ENCODE results near the gene MCL1. TPM values are rescaled to one million over a fixed set of nuclear protein-coding genes. Genes with fewer than 3 reads are reported as not detected.

MCL1 gene
- total and polyA plus RNA-seq, 2 of the 13 experiments (the other 11 are each of a cell fraction or from before 2014, with no cell fraction given), result 69.5 to 125 TPM

DNA sequence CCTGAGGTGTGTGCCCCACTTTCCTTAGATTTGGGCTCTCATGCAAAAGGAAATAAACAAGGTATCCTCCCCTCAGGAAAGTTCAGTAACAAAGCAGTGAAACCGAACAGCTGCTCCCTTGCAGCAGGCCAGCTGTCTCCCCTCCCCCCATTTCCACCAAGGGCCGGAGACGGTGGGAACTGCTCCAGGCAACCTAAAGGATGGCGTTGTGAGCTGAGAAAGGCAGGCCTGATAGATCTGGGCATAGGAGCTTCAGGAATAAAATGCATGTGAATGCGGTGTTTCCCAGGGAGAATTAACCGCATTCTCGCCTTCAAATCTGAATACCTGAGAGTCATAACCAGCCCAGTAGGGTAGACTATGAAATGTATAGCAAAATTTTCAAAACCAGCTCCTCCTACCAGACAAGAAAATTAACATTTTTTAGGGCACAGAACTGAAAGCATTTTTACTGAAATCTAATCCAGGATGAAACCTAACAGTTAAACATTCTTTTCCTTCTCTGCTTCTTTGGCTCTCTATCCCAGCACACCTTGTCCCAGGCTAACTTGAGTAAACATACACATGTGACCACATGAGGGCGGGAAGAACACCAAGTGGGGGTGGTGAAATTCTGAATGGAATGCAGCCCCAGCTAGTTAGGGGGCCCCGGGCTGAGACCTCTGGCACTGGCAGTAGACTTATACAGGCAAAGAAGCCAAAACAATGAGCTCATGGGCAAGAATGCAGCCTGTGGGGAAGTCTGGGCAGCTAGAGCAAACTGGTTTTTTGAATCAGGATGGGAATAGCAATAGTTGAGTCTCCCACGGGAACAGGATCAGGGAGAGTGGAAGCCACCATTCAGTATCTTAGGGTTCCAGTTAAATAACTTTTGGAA, 11.5 kb downstream of the MCL1 start (continued):
- TF ChIP-seq, protein P1, sequence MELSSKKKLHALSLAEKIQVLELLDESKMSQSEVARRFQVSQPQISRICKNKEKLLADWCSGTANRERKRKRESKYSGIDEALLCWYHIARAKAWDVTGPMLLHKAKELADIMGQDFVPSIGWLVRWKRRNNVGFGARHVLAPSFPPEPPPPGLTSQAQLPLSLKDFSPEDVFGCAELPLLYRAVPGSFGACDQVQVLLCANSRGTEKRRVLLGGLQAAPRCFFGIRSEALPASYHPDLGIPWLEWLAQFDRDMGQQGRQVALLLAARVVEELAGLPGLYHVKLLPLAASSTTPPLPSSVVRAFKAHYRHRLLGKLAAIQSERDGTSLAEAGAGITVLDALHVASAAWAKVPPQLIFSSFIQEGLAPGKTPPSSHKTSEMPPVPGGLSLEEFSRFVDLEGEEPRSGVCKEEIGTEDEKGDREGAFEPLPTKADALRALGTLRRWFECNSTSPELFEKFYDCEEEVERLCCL (CRISPR knock-in tag; IDR thresholded peaks at IDR 0.05; ENCODE audit: borderline replicate concordance), result no peak
- TF ChIP-seq PPARG (CRISPR knock-in tag; conservative IDR thresholded peaks at IDR 0.05) (0 out of 2 replicates have a peak, but pooled peaks have one; percentile 14), RFX5 (IDR thresholded peaks at IDR 0.05; ENCODE audit: low read depth, low read length) (no peak), MAFG (CRISPR knock-in tag; IDR thresholded peaks at IDR 0.05) (no peak), KLF12 (CRISPR knock-in tag; IDR thresholded peaks at IDR 0.05; ENCODE audit: borderline replicate concordance) (no peak), ZNF331 (CRISPR knock-in tag; IDR thresholded peaks at IDR 0.05) (peak; percentile 66; the same call in 1 of the 2 replicates), ZNF569 (CRISPR knock-in tag; IDR thresholded peaks at IDR 0.05; ENCODE audit: borderline replicate concordance) (no peak), ATF7 (IDR thresholded peaks at IDR 0.05) (no peak), ATF7 (CRISPR knock-in tag; IDR thresholded peaks at IDR 0.05) (peak; percentile 20; the same call in 1 of the 2 replicates), NR2F1 (CRISPR knock-in tag; IDR thresholded peaks at IDR 0.05) (0 out of 4 replicates have a peak, but pooled peaks of 1 of the 2 experiments have one; percentile 19), NKX3-1 (CRISPR knock-in tag; IDR thresholded peaks at IDR 0.05) (peak; percentile 75; the same call in 1 of the 2 replicates), ZEB1 (IDR thresholded peaks at IDR 0.05; ENCODE audit: insufficient replicate concordance, low read depth) (no peak), ZNF260 (CRISPR knock-in tag; IDR thresholded peaks at IDR 0.05; ENCODE audit: borderline replicate concordance, low read depth) (no peak), RELA (CRISPR knock-in tag; IDR thresholded peaks at IDR 0.05) (no peak), ZNF772 (CRISPR knock-in tag; IDR thresholded peaks at IDR 0.05) (no peak; the same call in 1 of the 2 replicates), GPN1 (CRISPR knock-in tag; IDR thresholded peaks at IDR 0.05; ENCODE audit: borderline replicate concordance) (no peak), ZKSCAN8 (CRISPR knock-in tag; IDR thresholded peaks at IDR 0.05; ENCODE audit: borderline replicate concordance) (no peak)
- TF ChIP-seq, protein P2, sequence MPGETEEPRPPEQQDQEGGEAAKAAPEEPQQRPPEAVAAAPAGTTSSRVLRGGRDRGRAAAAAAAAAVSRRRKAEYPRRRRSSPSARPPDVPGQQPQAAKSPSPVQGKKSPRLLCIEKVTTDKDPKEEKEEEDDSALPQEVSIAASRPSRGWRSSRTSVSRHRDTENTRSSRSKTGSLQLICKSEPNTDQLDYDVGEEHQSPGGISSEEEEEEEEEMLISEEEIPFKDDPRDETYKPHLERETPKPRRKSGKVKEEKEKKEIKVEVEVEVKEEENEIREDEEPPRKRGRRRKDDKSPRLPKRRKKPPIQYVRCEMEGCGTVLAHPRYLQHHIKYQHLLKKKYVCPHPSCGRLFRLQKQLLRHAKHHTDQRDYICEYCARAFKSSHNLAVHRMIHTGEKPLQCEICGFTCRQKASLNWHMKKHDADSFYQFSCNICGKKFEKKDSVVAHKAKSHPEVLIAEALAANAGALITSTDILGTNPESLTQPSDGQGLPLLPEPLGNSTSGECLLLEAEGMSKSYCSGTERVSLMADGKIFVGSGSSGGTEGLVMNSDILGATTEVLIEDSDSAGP (CRISPR knock-in tag; IDR thresholded peaks at IDR 0.05; ENCODE audit: borderline replicate concordance), result peak; percentile 46; the same call in 1 of the 2 replicates
- TF ChIP-seq, protein P3, sequence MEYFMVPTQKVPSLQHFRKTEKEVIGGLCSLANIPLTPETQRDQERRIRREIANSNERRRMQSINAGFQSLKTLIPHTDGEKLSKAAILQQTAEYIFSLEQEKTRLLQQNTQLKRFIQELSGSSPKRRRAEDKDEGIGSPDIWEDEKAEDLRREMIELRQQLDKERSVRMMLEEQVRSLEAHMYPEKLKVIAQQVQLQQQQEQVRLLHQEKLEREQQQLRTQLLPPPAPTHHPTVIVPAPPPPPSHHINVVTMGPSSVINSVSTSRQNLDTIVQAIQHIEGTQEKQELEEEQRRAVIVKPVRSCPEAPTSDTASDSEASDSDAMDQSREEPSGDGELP (IDR thresholded peaks at IDR 0.05; ENCODE audit: borderline replicate concordance, low read depth), result peak; percentile 77
- TF ChIP-seq, protein P4, sequence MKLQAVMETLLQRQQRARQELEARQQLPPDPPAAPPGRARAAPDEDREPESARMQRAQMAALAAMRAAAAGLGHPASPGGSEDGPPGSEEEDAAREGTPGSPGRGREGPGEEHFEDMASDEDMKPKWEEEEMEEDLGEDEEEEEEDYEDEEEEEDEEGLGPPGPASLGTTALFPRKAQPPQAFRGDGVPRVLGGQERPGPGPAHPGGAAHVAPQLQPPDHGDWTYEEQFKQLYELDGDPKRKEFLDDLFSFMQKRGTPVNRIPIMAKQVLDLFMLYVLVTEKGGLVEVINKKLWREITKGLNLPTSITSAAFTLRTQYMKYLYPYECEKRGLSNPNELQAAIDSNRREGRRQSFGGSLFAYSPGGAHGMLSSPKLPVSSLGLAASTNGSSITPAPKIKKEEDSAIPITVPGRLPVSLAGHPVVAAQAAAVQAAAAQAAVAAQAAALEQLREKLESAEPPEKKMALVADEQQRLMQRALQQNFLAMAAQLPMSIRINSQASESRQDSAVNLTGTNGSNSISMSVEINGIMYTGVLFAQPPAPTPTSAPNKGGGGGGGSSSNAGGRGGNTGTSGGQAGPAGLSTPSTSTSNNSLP (IDR thresholded peaks at IDR 0.05; ENCODE audit: low read depth, low read length), result no peak
- TF ChIP-seq, protein P5, sequence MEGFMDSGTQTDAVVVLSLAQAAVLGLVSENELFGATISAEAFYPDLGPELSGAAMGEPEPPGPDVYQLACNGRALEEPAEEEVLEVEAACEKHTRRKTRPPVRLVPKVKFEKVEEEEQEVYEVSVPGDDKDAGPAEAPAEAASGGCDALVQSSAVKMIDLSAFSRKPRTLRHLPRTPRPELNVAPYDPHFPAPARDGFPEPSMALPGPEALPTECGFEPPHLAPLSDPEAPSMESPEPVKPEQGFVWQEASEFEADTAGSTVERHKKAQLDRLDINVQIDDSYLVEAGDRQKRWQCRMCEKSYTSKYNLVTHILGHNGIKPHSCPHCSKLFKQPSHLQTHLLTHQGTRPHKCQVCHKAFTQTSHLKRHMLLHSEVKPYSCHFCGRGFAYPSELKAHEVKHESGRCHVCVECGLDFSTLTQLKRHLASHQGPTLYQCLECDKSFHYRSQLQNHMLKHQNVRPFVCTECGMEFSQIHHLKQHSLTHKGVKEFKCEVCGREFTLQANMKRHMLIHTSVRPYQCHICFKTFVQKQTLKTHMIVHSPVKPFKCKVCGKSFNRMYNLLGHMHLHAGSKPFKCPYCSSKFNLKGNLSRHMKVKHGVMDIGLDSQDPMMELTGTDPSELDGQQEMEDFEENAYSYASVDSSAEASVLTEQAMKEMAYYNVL (CRISPR knock-in tag; IDR thresholded peaks at IDR 0.05; ENCODE audit: borderline replicate concordance), result no peak
